Prostate gland (tissue), 2 donors: Measurements from ENCODE around the gene APOL2.

Experiments
- POLR2AphosphoS5 ChIP-seq: sonication (generic); formaldehyde crosslinking; IDR thresholded peaks from one replicate; pipeline ENCODE4 v1.6.1; 2017; ENCODE audit warnings: antibody characterized with exemption
- TF ChIP-seq, protein P1 (sequence below), 4 experiments: fragments of 200-600 bp in 2 of 4; fragments of 450-650 bp in 2 of 4; sonication (generic) in 2 of 4; IDR thresholded peaks; 1 replicate in 3 of 4; 2 replicates in 1 of 4; pipeline ENCODE4 v1.5.1; 2016 to 2019; ENCODE audit warnings: antibody characterized with exemption in 4 of 4, mild to moderate bottlenecking in 2 of 4, moderate library complexity in 2 of 4

DNA sequence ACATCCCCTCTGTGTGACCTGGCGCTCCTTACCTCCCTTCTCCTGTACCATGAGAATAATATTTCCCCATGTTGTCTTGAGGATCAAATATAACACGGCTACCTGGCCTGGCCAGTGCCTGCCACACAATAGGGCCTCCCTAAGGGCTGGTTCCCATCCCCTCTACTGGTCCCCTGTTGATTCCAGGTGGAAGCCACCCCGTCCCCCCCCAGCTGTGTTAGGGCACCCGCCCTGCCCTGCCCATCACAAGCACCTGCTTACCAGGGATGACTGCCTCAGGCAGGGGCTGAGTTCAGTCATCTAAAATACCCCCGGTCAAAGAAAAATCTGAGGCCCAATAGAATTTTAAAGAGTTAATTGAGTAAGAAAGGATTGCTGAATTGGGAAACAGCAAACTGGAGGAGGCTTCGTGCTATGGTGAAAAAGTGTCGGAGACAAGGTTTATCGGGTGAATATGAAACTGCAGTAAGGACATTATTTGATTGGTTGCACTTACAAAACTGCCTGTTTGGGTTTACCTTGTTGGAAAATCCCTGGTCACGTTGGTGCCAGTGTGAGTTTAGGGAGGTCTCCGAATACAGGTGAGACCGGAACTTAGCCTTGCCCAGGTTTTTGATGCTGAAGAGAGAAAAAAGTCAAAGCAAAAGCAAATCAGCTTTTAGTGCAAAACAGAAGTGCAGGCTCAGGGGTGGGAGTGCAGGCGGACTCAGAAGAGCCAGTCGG lies 18.8 kb upstream of the APOL2 start:
- TF ChIP-seq, protein P1, sequence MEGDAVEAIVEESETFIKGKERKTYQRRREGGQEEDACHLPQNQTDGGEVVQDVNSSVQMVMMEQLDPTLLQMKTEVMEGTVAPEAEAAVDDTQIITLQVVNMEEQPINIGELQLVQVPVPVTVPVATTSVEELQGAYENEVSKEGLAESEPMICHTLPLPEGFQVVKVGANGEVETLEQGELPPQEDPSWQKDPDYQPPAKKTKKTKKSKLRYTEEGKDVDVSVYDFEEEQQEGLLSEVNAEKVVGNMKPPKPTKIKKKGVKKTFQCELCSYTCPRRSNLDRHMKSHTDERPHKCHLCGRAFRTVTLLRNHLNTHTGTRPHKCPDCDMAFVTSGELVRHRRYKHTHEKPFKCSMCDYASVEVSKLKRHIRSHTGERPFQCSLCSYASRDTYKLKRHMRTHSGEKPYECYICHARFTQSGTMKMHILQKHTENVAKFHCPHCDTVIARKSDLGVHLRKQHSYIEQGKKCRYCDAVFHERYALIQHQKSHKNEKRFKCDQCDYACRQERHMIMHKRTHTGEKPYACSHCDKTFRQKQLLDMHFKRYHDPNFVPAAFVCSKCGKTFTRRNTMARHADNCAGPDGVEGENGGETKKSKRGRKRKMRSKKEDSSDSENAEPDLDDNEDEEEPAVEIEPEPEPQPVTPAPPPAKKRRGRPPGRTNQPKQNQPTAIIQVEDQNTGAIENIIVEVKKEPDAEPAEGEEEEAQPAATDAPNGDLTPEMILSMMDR (IDR thresholded peaks at IDR 0.05), result no peak
- TF ChIP-seq POLR2AphosphoS5, result no peak
